GM23338 (cell line): ENCODE data around the gene DENND1B.

Experiments
- CREB1 ChIP-seq: fragments of 250-450 bp; sonication (Bioruptor Pico); IDR thresholded peaks from 2 replicates; pipeline ENCODE4 v1.5.0; 2020; ENCODE audit warnings: low read depth, mild to moderate bottlenecking, moderate library complexity
- EZH2 ChIP-seq: fragments of 200-600 bp; sonication (generic); IDR thresholded peaks from one replicate; pipeline ENCODE4 v1.8.0; 2017; ENCODE audit warnings: antibody characterized with exemption, mild to moderate bottlenecking, low read depth; ENCODE audit not compliant: unreplicated experiment
- EZH2phosphoT487 ChIP-seq: fragments of 200-600 bp; sonication (generic); IDR thresholded peaks from one replicate; pipeline ENCODE4 v1.8.1; 2018; ENCODE audit warnings: antibody characterized with exemption; ENCODE audit not compliant: unreplicated experiment
- JUNB ChIP-seq: IDR thresholded peaks from one replicate; pipeline ENCODE4 v1.6.1; 2016; ENCODE audit warnings: antibody characterized with exemption; ENCODE audit not compliant: unreplicated experiment
- POLR2AphosphoS5 ChIP-seq: IDR thresholded peaks from 2 replicates; pipeline ENCODE4 v1.6.1; 2016; ENCODE audit warnings: antibody characterized with exemption, low read depth
- STAT1 ChIP-seq: IDR thresholded peaks from one replicate; pipeline ENCODE4 v1.6.1; 2016; ENCODE audit warnings: antibody characterized with exemption; ENCODE audit not compliant: unreplicated experiment
- ZNF114 ChIP-seq: fragments of 250-450 bp; sonication (Bioruptor Pico); IDR thresholded peaks from 2 replicates; pipeline ENCODE4 v1.5.0; 2020; ENCODE audit warnings: mild to moderate bottlenecking, moderate library complexity
- TF ChIP-seq, protein P1 (sequence below), 2 experiments: fragments of 200-600 bp in 1 of 2; sonication (generic) in 1 of 2; conservative IDR thresholded peaks; 2 replicates each; pipeline versions ENCODE4 v1.5.1 to v1.6.1; 2016 to 2017; ENCODE audit warnings: antibody characterized with exemption in 2 of 2, low read depth in 2 of 2, mild to moderate bottlenecking in 2 of 2, moderate library complexity in 1 of 2
- TF ChIP-seq, protein P2 (sequence below): IDR thresholded peaks from one replicate; pipeline ENCODE4 v1.6.1; 2018; ENCODE audit warnings: antibody characterized with exemption; ENCODE audit not compliant: unreplicated experiment

DNA sequence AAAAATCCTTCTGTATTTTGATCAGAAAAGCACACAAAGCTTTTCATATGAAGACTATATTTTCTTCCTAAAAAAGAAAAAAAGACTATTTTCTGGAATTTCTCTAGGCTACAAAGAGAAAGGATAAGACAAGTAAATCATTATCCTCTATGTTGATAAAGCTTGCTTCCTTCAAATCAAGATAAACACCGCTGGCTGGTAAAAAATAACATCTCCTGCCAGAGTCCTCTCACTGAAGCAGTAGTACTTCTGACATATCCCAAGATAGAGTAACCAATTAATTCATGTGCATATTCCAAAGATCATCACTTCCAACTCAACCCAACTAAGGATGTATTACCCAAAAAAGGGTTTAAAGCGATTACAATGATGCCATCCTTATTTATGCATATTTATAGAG is 34.3 kb downstream of the DENND1B start:
- TF ChIP-seq EZH2phosphoT487 (no peak), EZH2 (no peak), POLR2AphosphoS5 (no peak), CREB1 (no peak), ZNF114 (CRISPR knock-in tag) (no peak), JUNB (no peak), STAT1 (no peak)
- TF ChIP-seq, protein P1, sequence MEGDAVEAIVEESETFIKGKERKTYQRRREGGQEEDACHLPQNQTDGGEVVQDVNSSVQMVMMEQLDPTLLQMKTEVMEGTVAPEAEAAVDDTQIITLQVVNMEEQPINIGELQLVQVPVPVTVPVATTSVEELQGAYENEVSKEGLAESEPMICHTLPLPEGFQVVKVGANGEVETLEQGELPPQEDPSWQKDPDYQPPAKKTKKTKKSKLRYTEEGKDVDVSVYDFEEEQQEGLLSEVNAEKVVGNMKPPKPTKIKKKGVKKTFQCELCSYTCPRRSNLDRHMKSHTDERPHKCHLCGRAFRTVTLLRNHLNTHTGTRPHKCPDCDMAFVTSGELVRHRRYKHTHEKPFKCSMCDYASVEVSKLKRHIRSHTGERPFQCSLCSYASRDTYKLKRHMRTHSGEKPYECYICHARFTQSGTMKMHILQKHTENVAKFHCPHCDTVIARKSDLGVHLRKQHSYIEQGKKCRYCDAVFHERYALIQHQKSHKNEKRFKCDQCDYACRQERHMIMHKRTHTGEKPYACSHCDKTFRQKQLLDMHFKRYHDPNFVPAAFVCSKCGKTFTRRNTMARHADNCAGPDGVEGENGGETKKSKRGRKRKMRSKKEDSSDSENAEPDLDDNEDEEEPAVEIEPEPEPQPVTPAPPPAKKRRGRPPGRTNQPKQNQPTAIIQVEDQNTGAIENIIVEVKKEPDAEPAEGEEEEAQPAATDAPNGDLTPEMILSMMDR (conservative IDR thresholded peaks at IDR 0.05; ENCODE audit: low read depth in 2 of 2) = no peak
- TF ChIP-seq, protein P2, sequence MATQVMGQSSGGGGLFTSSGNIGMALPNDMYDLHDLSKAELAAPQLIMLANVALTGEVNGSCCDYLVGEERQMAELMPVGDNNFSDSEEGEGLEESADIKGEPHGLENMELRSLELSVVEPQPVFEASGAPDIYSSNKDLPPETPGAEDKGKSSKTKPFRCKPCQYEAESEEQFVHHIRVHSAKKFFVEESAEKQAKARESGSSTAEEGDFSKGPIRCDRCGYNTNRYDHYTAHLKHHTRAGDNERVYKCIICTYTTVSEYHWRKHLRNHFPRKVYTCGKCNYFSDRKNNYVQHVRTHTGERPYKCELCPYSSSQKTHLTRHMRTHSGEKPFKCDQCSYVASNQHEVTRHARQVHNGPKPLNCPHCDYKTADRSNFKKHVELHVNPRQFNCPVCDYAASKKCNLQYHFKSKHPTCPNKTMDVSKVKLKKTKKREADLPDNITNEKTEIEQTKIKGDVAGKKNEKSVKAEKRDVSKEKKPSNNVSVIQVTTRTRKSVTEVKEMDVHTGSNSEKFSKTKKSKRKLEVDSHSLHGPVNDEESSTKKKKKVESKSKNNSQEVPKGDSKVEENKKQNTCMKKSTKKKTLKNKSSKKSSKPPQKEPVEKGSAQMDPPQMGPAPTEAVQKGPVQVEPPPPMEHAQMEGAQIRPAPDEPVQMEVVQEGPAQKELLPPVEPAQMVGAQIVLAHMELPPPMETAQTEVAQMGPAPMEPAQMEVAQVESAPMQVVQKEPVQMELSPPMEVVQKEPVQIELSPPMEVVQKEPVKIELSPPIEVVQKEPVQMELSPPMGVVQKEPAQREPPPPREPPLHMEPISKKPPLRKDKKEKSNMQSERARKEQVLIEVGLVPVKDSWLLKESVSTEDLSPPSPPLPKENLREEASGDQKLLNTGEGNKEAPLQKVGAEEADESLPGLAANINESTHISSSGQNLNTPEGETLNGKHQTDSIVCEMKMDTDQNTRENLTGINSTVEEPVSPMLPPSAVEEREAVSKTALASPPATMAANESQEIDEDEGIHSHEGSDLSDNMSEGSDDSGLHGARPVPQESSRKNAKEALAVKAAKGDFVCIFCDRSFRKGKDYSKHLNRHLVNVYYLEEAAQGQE = no peak
